ENCODE data around the gene ADPRHL1.
"Not testable (repeated sequence)": the region's sequence is repeated elsewhere in the genome, so short reads cannot be mapped to it uniquely, and the experiment has no call there.

Gene ADPRHL1

GRCh38 chr13:113477724-113478123 is 24.4 kb upstream of the ADPRHL1 start:
- DNase-seq (ENCODE audit: low read depth): no peak

DNA sequence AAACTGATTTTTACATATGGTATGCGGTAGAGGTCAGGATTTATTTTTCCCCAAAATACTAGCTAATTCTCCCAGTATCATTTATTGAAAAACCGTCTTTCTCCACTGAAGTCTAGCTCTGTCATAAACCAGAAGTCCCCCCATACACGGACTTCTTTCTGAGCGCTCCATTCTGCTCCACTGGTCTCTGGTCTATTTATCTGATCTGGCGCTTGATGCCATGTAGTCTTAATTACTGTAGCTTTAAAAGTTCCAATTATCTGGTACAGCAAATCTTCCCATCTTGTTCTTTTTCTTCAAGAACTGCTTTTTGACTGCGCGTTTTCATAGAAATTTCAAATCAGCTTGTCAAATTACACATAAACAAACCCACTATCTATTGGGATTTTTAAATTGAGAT is 23.5 kb upstream of the ADPRHL1 start:
- DNase-seq (ENCODE audit: low read depth): no peak

GRCh38 chr13:113475911-113476310 is 22.6 kb upstream of the ADPRHL1 start:
- DNase-seq (ENCODE audit: low read depth): no peak

- DNase-seq (ENCODE audit: low read depth): no peak
Measured at GRCh38 chr13:113475280-113475679, 22.0 kb upstream of the ADPRHL1 start.

DNA sequence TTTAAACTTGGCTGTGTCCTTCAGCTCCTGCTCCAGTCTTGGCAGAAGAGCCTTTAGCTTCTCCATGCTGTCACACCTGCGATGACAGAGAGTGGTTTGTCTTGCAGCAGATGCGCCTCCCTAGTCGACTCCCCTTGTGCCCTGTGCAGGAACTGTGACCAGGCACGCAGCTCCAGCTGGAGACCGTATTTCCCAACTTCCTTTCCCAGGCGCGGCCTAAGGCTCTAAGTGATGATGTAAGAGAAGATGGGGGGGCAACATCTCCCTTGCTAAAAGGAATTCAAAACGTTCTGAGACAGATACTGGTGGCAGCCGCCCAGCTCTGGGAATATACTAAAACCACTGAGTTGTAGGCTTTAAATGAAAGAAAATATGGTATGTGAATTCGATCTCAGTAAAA is 20.9 kb upstream of the ADPRHL1 start:
- DNase-seq (ENCODE audit: low read depth): no peak

- DNase-seq (ENCODE audit: low read depth): no peak
Measured at GRCh38 chr13:113472355-113473025, 19.2 kb upstream of the ADPRHL1 start.

GRCh38 chr13:113471844-113472243 is 18.6 kb upstream of the ADPRHL1 start:
- DNase-seq (ENCODE audit: low read depth): no peak

DNA sequence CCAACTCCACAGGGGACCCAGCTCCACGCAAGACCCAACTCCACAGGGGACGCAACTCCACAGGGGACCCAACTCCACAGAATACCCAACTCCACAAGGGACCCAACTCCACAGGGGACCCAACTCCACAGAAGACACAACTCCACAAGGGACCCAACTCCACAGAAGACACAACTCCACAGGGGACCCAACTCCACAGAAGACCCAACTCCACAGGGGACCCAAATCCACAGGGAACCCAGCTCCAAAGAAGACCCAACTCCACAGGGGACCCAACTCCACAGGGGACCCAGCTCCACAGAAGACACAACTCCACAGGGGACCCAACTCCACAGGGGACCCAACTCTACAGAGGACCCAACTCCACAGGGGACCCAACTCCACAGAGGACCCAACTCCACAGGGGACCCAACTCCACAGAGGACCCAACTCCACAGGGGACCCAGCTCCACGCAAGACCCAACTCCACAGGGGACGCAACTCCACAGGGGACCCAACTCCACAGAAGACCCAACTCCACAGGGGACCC is 17.4 kb upstream of the ADPRHL1 start:
- not testable (repeated sequence) for DNase-seq (ENCODE audit: low read depth)

GRCh38 chr13:113470073-113470472 is 16.8 kb upstream of the ADPRHL1 start:
- no peak for DNase-seq (ENCODE audit: low read depth)

DNA sequence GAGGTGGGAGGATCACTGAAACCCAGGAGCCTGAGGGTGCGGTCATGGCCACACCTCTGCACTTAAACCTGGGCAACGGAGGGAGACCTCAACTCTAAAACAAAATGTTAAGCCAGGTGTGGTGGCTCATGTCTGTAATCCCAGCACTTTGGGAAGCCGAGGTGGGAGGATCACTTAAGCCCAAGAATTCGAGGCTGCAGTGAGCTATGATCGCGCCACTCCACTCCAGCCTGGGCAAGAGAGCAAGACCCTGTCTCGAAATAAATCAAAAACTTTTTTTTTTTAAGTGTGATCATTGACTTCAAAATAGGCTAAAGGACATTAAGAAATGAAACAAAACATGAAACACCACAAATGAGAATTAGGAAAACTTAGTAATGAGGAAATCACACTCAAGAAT is 16.3 kb upstream of the ADPRHL1 start:
- DNase-seq (ENCODE audit: low read depth): no peak

DNA sequence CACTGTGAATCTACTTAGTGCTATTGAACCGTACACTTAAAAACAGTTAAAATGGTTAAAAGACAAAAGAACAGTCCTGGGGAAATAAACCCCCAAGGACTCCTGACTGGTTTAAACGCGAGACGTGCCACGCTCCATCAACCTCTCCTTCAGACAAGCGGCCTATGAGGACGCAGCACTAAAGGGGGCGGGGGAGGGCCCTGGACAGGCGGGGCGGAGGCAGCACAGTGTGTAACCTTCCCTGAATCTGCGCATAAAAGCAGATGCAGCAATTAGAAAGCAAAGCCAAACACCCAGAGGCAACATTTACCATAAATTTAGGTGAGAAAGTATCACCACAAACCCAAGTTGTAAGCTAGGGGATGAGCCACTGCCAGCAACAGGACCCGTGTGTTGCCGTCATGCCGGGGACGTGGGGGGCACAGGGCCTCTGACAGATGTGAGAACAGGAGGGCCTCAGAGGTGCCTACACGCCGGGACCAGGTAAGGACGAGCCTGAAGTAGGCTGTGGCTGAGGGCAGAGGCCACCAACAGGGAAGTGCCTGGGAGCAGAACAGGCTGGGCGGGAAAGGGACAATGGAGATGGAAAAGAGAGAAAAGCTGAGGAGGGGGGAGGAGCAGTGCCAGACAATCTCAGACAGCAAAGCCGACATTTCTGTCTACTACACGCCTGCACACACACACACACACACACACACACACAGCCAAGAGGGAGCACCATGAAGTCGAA is 15.3 kb upstream of the ADPRHL1 start:
- DNase-seq (ENCODE audit: low read depth): no peak

DNA sequence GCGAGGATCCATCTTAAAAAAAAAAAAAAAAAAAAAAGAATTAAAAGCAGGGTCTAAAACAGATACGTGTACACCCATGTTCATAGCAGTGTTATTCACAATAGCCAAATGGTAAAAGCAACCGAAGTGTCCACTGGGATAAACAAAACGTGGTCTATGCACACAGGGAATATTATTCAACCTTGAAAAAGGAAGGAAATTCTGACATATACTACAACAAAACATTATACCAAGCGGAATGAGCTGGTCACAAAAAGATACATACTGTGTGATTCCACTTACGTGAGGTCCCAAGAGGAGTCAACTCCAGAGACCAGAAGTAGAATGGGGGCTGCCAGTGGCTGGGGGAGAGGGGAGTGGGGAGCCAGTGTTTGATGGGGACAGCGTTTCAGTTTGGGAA is 14.7 kb upstream of the ADPRHL1 start:
- DNase-seq (ENCODE audit: low read depth): no peak

- no peak for DNase-seq (ENCODE audit: low read depth)
Measured at GRCh38 chr13:113466383-113466782, 13.1 kb upstream of the ADPRHL1 start.

DNA sequence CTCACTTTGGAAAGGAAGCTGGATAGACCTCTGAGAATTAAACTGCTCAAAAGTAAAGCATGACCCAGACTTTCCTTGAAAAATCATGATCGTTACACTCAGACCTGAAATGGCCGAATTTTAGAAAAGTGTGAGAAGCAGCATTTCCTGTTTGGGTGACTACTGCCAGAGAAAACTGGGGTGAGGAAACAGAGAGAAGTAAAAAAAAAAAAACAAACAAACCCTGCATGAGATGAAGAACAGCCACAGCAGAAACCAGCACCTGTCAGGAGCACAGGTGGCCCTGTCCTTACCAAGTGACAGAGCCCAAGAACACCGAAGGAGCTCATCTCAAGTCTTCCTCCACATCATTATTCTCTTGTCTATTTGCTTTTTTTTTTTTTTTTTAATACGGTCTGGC is 12.0 kb upstream of the ADPRHL1 start:
- no peak for DNase-seq (ENCODE audit: low read depth)

DNA sequence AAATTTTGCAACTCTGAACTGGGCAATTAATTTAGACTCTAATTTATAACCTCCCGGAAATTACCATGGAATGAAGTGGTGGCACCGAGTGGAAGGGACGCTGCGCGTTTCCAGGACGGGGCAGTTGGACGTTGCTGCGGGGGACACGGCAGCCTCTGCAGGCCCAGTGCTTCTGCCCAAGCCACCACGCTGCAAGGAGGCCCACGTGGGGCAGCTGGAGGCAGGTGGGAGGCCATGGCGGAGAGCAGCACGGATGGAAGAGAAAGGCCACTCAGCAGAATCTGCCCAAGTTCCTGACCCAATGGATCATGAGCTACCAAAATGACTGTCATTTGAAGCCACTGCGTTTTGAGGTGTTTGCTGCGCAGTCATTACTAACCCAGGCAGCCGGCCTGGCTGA is 11.2 kb upstream of the ADPRHL1 start:
- no peak for DNase-seq (ENCODE audit: low read depth)

GRCh38 chr13:113461022-113461751 is 7.9 kb upstream of the ADPRHL1 start:
- no peak for DNase-seq (ENCODE audit: low read depth)

DNA sequence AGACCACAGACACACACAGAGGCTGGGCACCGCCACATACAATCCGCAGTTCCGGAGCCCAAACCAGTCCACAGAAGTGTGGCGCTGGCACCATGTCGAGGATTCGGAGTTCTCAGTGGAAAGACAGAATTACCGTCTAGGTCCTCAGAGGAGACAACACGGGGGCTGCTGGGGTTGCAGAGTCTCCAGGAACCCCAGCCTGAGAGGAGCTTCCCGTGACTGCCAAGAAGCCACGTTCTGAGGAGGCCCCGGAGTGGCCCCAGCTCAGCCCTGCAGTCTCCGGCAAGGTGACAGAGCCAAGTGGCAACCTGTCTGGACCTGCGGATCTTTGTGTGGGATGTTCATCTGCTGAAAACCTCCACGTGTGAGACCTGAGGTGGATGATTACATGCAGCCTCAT is 7.3 kb upstream of the ADPRHL1 start:
- no peak for DNase-seq (ENCODE audit: low read depth)

GRCh38 chr13:113460064-113460555 is 6.8 kb upstream of the ADPRHL1 start:
- DNase-seq (ENCODE audit: low read depth): no peak

DNA sequence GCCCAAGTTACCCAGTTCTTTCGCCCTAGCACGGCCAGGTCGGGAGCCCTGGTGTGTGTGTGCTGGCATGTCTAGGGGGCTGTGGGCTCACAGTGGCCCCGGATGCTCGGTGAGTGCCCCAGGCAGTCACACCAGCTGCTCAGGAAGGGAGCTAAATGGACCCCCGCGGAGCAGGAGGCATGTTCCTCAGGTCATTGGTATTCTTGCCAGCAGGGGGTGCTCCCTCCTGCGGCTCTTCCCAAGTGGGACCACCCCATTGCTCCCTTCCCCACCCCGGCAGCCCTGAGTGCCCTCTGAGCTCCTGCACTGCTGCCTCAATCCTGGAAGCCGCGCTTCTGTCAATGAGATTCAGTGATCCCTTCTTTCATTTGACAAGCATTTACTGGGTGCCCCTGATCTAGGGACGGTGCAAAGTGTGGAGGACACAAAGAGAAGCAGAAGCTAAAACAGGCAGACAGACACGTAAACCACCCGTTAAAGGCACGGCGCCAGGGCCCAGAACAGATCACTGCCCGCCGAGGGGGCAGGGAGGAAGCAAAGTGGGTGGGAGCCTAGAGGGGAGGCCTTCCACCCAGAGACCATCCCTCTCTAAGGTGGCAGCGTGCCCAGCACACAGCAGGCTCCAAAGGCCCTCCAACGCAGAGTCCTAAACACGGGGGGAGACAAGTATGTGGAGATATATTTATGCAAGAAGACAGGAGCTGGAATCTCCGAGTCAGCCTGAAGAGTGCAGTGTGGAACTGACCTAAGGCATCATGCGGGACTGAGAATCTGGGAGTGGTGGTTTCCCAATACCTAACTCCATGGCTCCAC is 5.2 kb upstream of the ADPRHL1 start:
- DNase-seq (ENCODE audit: low read depth): no peak

DNA sequence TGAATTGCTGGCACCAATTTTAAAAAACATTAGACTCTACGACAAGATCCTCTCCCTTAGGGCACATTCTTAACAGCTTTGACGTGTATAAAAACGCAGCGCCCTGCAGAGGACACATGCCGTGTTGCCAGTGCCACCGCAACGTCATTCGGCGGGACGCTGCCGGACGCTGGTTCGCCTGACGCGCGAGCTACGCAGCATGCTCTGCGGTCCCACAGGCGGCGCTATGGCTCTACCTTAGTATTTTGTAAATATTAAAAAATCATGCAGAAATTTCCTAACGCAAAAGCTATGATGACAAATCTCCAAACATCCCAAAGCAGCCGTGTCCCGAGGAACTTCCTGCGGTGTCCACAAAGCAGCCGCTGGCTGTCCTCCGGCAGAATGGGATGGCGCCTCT is 4.2 kb upstream of the ADPRHL1 start:
- no peak for DNase-seq (ENCODE audit: low read depth)

DNA sequence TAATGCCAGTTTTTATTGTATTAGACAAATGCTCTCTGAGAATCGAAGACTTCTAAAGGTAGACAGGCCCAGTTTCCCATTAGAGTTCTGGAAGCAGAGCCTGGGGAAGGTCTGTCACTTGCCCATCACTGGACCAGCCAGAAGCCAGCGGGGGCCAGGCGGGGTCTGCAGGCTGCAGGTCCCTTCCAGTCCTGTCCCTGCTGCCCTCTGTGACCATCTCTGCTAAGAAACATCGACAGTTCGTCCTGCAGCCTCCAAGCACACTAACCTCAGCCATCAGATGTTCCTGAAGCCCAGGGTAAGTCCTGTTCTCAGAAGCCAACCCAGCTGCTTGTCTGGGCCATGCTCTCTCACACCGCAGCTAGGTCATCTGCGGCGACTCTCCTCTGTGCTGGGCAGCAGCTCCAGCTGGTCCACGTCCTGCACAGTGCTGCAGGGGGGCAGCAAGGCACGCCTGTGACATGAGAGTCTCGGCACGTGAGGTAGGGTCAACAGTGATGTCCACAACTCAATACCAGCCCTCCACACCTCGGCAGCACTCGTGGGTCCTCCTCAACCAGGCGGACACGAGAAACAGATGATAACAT is 2.9 kb upstream of the ADPRHL1 start:
- no peak for DNase-seq (ENCODE audit: low read depth)

- DNase-seq (ENCODE audit: low read depth): no peak
Measured at GRCh38 chr13:113455384-113455783, 2.1 kb upstream of the ADPRHL1 start.

Data from fibroblast of the conjunctiva (primary cell).